Measurements from ENCODE around the gene KRT76. TPM values are rescaled to one million over a fixed set of nuclear protein-coding genes. Genes with fewer than 3 reads are reported as not detected.

KRT76 gene
- total RNA-seq, result not detected

DNA sequence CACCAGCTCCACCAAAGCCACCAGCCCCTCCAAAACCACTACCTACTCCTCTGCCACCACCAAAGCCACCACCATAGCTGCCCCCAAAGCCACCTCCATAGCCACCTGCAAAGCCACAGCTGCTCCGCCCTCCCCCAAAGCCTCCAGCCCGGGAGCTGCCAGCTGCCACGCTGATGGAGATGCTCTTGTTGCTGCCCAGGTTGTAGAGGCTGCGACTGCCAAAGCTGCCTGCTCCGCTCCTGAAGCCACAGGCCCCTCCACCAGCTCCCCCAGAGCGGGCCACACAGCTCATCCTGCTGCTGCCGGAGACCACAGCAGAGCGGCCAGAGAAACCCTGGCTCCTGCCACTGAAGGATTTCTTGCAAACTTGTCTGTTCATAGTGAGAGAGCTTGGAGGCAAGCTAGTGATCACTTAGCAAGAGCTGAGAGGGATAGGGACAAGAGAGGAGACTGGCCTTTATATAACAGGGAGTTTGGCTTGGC lies at the start of gene KRT76:
KRT76 (minus strand) TSS at position 433 of the 483 bp plus-strand sequence; CDS start at position 379, 54 bp downstream.
- no peak for FAIRE-seq
- DNase-seq (ENCODE audit: low spot score in 2 of 2), result no peak

DNA sequence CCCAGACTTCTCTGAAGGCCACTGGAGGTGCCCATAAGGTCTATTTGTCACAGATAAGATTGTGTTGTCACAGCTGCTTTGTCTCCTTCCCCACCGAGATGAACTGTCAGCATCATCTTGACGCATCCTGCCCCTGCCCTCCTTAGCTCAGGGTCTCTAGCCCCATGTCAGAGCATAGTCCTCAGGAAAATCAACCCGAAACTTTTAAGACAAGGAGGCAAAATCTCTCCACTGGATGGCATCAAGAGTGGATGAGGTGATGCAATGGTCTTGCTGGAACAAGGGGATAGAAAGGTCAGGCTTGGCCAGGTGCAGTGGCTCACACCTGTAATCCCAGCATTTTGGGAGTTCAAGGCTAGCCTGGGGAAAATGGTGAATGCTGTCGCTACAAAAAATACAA lies 48.8 kb upstream of the KRT76 start:
- FAIRE-seq, result no peak
- no peak for DNase-seq (ENCODE audit: low spot score in 2 of 2)

DNA sequence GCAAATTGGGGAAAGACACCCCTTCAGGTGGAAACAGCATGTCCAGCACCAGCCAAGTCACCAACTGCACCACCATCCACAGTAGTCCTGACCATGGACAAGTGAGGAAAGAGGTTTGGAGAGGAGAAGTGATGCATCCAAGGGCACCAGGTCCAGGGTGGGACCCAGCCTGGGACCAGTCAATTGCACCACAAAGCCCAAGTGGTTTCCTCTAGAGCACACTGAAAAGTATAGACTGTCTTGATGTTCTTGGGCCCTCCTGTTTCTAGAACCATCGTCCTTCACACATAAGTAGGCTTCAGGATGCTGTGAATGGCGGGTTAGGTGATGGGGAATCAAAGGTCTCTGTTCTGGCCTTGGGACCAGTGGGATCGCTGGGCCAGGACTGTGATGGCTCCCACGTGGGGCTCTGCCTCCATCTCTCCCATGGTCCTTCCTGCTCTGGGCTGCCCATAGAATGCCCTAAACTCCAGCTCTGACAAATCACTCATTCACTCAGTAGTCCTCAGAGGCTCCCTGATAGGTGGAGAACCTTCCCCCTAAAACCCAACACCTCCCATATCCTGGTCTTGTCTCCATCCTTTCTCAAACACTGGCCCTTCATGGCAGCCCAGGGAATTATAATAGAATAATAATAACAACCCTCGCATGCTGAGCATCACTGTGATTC lies 47.7 kb upstream of the KRT76 start:
- DNase-seq (ENCODE audit: low spot score in 2 of 2) (no peak), FAIRE-seq (no peak)

DNA sequence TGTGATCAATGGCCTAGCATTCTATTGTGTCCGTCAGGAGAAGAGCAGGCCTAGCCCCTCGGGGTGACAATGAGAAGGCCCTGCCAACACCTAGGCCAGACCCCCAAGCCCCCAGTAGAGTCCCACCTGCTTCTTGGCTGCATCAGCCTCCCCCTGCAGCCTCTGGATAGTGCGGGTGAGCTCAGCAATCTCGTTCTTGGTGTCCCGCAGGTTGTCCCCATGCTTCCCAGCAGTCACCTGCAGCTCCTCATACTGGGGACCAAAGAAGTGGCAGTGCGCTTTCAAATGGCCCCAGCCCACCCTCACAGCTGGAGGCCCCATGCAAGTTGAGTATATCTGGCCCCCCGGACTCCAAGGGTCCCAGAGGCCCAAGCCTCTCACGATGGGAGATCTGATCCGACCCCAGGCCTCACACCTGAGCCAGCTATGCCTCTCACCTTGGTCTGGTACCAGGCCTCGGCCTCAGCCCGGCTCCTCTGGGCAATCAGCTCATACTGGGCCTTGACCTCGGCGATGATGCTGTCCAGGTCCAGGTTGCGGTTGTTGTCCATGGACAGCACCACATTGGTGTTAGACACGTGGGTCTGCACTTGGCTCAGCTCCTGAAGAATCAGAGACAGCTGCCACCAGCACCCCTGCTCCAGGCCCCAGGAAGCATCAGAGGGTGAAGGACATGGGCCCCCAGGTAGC lies 46.8 kb upstream of the KRT76 start:
- FAIRE-seq (no peak), DNase-seq (ENCODE audit: low spot score in 2 of 2) (no peak)

DNA sequence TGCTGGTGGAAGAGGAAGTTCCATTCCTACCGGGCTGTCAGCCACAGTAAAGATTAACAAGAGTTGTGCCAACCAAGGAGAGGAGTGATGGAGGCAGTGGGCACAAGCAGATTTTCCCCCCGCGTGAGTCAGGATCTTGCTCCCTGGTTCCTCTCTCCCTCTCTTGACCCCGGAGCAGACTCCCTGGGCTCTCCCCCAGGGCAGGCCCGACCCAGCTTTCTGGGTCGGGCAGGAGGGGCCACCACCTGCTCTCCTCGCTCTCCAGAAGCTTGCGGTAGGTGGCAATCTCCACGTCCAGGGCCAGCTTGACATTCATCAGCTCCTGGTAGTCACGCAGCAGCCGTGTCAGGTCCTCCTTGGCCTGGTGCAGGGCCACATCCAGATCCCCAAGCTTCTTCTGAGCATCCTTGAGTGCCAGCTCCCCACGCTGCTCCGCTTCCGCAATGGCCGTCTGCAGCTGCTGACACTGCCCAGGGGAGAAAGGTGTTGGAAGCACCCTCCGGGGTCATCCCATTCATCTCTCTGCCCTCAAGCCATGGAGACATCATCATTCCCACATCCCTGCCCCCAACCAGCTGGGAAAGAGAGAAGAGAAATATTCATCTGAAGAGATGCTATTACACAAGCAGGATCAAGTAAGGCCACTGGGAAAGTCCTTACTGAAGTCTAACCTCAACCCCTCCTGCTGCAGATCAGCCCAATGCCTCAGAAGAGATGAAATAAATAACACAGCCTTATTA lies 45.8 kb upstream of the KRT76 start:
- DNase-seq (ENCODE audit: low spot score in 2 of 2), result no peak
- no peak for FAIRE-seq

DNA sequence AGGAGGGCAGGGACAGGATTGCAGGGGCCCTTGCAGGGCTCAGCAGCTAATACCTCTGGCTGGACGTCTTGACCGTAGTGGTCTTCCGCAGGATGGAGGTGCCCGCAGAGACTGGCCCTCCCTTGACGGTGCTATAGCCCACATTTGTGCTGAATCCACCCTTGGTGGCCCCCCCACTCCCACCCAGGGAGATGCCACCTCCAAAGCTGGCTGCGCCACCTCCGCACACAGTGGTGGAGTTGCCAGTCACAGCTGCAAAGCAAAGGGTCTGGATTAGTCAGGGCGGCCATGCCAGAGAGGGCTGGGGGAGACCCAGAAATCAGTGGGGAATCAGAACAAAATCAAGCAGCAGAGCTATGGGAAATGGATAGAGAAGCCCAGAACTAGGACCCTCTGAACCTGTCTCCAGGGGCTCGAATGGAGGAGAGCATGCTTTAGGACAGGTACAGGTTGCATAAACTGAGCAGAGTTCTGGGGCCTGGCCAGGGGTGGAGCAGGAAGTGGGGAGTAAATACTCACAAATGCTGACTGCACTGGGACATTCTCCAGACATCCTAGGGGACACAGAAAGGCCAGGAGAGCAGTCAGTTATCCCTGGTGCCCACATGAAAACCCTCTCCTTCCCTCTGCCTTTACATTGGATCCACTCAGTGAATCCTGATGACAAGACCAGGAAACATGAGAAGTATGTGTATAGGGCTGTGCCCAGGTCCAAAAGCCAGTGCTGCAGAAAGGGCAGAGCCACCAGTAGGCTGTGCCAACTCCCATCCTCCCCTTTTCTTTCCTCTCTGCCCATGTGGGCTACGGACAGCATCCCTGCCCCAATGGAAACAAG lies 44.9 kb upstream of the KRT76 start:
- FAIRE-seq, result no peak
- DNase-seq (ENCODE audit: low spot score in 2 of 2), result no peak

DNA sequence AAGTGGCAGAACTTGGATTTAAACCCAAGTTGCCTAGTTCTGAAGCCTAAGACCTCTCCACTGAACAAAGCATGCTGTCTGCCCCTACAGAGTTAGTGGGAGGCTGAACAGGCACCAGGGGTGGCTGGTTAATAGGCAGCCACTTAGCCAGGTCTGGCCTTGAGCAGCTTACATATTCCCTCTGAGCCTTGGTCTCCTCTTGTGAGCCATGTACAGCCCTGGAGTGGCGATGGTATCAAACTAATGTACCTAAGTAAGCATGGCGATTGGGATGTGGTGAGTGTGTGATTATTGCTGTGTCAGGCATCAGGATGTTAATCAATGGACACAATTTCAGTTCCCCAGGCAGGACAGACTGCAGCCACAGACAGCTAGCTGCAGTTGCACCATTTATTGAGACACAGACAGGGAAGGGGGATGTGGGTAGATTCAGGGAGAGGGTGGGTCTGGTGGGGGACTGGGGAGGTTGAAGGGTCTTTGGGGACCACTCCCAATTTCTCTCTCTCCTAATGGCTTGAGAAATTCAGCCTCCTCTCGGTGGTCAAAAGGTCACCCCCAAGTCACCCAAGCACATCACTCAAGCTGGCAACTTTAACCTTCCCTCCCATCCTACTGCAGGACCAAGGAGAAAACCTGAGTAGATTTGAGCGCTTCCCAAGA lies 44.1 kb upstream of the KRT76 start:
- DNase-seq (ENCODE audit: low spot score in 2 of 2) (no peak), FAIRE-seq (no peak)

DNA sequence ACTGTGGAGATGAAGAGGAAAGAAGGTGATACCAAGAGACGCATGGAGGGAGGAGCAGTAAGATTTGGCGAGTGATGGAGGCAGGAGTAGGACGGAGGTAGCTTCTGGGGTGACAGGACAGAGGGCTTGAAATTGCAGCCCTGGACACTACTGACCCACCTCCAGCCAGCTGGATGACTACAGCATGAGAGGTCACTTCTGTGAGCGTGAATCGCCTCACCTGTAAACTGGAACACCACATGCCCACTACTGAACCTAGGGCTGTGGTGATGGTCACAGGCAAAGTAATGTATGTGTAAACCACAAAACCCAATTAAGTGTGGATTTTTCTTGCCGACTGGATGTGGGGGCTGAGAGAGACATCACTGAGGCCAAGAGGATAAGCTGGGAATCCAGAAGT lies 43.4 kb upstream of the KRT76 start:
- FAIRE-seq (no peak), DNase-seq (ENCODE audit: low spot score in 2 of 2) (no peak)

DNA sequence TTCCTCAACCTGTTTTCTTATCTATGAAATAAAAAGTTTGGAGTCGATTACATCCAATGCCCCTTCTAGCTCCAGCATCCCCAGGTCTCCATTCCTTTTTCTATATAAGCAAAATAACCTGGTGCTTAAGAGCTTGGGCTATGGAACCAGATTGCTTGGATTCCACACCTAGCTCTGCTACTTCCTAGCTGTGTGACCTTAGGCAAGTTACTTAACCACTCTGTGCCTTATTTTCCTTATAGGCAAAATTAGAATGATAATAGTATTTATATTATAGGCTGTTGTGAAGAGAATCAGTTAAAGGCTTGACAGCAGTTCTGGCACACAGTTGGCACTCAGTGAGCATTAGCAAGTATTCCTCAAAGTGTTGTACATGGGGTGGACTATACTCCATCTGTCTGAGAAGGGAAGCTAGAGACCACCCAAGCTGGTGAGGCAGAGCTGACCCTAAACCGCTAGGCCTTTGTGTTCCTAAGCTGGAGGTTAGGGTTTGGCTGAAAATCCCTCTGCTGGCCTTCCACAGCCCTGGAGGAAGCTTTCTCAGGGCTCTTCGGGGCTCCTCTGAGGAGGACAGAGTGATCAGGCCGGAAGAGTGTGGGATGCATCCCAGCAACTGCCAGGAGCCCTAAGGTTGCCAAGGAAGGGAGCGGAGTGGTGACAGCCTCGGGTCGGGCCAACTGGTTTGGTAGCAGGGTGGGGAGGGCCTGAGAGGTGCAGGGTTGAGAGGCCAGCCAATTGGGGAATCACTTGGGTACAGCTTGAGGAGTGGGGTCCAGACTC lies 42.8 kb upstream of the KRT76 start:
- DNase-seq (ENCODE audit: low spot score in 2 of 2), result no peak
- no peak for FAIRE-seq

DNA sequence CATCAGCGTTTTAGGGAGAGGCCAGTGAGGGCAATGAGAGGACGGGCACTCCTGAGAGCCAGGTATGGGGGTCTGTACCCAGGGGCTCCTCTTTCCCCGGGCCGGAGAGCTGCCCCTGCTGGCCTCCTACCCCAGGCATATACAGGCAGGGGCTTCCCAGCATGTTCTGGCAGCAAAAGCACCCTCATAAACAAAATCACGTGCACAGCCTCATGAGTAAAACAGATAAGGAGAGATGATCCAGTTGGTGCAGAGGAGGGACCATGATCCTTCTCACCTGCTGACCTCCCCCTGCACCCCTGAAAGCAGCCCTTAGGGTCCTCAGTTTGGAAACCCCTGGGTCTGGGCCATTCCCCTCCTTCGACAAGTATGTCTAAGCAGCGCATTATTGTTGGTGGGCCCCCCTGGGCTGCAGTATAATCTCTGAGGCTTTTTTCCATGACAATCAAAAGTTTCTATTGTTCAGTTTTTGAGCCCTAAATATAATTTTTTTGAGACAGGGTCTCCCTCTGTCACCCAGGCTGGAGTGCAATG lies 41.8 kb upstream of the KRT76 start:
- no peak for DNase-seq (ENCODE audit: low spot score in 2 of 2)
- FAIRE-seq, result no peak

DNA sequence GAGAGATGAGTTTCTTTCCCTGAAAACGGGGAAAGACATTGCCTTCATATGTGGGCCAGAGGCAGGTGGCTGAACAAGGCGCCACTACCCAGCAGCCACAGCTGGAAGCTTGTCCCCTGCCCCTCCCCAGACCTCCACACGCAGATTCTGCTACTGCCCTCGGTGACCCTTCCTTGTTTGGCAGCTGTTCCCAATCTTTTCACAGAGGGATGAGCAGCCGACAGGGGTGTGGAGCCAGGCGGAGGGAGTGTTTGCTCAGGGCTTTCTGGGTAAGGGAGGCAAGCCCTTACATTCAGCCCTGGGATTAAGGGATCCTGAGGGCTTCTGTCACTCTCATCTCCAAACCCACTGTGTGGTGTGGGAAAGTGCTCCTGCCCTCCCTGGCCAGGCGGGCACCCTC lies 41.2 kb upstream of the KRT76 start:
- FAIRE-seq (no peak), DNase-seq (ENCODE audit: low spot score in 2 of 2) (no peak)

DNA sequence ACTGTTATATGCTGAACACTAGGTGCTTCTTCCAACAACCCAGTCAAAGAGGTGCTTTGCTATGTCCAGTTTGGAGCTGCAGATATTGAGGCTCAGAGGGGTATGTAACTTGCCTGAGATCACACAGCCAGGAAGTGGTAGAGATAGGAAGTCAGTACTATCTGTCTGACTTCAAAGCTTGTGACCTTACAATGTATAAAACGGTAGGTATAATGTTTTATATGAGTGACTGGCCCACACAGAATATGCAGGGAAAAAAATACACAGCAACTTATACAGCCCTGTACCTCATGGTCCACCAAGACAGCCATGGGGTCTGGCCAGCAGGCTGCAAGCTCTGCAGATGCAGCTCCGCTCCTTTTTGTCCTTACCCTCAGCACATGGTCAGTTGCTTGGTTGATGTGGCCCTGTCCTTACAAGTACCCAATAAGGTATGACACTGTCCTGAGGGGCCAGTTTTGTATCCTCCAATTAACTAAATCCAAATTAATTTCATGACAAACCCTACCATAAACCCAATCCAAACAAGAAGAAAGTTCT lies 40.6 kb upstream of the KRT76 start:
- DNase-seq (ENCODE audit: low spot score in 2 of 2), result no peak
- FAIRE-seq, result no peak

DNA sequence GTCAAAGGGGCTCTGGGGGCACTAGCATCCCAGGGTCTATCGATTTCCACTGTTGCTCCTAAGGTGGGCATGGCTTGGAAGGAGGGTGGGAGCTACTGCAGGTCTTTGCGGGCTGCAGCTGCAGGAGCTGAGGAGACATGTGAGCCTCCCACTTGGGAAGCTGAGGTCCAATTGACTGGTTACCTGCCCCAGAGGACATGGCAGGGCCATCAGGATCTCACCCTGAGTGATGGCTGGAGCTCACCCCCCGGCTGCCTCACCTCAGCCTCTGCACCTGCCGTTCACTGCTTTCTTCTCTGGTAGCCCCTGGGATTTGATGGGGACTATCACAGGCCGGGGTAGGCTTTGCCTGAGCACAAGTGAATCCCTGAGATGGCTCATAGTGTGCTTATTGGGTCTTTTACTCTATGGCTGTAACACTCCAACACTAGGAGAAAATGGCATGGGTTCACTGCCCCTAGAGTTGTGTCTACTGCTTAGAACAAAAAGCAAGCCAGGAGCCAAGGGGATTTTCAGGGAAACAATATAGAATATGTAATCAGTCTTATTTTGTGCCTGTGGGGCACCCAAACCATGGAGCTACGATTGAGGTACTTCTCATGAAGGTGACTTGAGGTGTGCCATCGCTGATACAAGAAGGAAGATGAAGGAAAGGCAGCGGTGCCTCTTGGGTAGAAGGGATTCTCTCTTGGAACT lies 40.0 kb upstream of the KRT76 start:
- DNase-seq (ENCODE audit: low spot score in 2 of 2) (no peak), FAIRE-seq (no peak)

DNA sequence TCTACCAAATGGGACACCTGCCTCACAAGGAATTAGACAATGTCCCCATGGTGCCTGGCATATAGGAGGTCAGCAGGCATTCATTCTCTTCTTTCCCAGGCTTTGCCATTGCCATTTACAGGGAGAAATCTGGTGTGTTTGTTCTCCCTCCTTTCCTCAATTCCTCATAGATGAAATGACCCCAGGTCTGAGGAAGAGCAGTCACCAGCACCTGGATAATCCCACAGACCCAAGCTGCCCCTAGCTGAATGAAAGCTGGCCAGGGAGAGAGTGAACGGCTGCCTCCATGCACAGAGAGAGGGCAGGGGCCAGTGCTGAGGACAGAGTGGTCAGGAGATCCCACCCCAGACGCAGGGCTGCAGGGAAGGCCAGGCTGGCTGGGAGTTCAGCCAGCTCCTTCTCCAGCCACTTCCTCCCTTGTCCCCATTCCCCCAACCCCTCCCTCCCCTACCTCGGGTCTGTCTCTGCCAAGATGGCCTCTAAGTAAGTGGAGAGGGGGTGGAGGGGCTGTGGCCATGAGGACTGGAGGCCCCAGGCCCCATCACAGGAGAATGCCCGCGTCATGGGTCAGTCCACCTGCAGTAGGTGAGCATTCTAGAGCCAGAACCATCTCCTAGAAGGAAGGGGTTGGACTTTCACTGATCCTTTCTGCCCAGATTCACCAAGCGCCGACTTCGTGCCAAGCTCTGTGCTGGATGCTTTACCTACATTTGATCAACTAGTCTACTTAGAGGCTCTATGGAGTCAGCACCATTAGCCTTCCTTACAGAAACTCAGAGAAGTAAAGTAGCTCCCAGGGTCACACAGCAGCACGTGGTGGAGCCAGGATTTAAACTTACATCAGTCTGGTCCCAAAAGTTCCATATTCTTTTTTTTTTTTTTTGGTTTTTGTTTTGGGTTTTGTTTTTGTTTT lies 38.8 kb upstream of the KRT76 start:
- no peak for DNase-seq (ENCODE audit: low spot score in 2 of 2)
- no peak for FAIRE-seq

DNA sequence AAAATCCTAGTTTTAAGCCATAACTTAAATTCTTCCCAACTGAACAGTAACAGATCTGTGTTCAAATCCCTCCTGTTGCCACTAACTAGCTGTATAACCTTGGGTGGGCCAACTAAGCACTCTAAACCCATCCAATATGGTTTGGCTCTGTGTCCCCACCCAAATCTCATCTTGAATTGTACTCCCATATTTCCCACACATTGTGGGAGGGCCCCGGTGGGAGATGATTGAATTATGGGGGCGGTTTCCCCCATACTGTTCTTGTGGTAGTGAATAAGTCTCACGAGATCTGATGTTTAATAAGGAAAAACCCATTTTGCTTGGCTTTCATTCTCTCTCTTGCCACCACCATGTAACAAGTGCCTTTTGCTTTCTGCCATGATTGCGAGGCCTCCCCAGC lies 38.0 kb upstream of the KRT76 start:
- DNase-seq (ENCODE audit: low spot score in 2 of 2) (no peak), FAIRE-seq (no peak)

DNA sequence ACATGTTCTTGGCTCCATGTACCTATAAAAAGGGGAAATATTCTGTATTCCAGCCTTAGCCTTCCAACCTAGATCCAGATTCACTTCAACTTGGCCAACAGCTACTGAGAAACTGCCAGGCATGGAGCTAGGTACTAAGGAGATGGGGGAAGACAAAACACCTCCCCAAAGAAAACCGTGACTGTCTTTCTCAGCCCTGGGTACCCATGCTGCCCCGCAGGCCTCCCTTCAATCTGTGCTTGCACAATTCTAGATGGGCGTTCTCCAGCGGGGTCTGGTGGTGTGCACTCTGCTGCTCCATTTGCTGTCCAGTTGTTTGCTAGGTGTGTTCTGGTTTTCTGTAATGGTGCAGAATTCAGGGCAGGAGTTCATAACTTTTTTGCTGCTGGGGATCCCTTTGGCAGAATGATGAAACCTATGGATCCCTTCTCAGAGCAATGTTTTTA lies 37.6 kb upstream of the KRT76 start:
- FAIRE-seq, result no peak

More for the DNA sequence above, 37.6 kb upstream of the KRT76 start:
- DNase-seq (ENCODE audit: low spot score in 2 of 2), result no peak

Data from frontal cortex (tissue), 4 donors.